GM12878 (cell line): Measurements from ENCODE around the gene NQO1. TPM values are rescaled to one million over a fixed set of nuclear protein-coding genes. Genes with fewer than 3 reads are reported as not detected.
A peak's percentile ranks its signal among the peaks of the same experiment; 100 is the strongest.

Experiments
- BACH1 ChIP-seq: fragments of 450-650 bp; IDR thresholded peaks from 2 replicates; pipeline ENCODE4 v1.6.1; 2017; ENCODE audit warnings: mild to moderate bottlenecking, borderline replicate concordance
- BMI1 ChIP-seq: fragments of 450-650 bp; IDR thresholded peaks from 2 replicates; pipeline ENCODE4 v1.6.1; 2016; ENCODE audit warnings: mild to moderate bottlenecking, moderate library complexity, borderline replicate concordance
- CEBPB ChIP-seq, 2 experiments: fragments of 150-350 bp in 1 of 2; IDR thresholded peaks; 2 replicates each; pipeline ENCODE4 v1.6.1; 2012 to 2014; ENCODE audit warnings: low read depth in 2 of 2, low read length in 2 of 2, borderline replicate concordance in 1 of 2, inconsistent platforms in 1 of 2
- E2F4 ChIP-seq: IDR thresholded peaks from 2 replicates; pipeline ENCODE4 v1.6.1; 2012; ENCODE audit warnings: low read depth, low read length, improper control_type of control experiment
- E4F1 ChIP-seq: fragments of 450-650 bp; IDR thresholded peaks from 2 replicates; pipeline ENCODE4 v1.6.1; 2018; ENCODE audit warnings: borderline replicate concordance, mild to moderate bottlenecking; ENCODE audit not compliant: partially characterized antibody
- EED ChIP-seq: sonication (generic); IDR thresholded peaks from 2 replicates; pipeline ENCODE4 v1.6.1; 2016; ENCODE audit warnings: antibody characterized with exemption, low read depth
- ELK1 ChIP-seq: IDR thresholded peaks from 2 replicates; pipeline ENCODE4 v1.6.1; 2012; ENCODE audit warnings: low read depth, low read length, improper control_type of control experiment
- FOXK2 ChIP-seq: fragments of 450-650 bp; IDR thresholded peaks from 2 replicates; pipeline ENCODE4 v1.6.1; 2017; ENCODE audit warnings: mild to moderate bottlenecking, moderate library complexity
- KDM1A ChIP-seq: fragments of 200-600 bp; sonication (generic); IDR thresholded peaks from 2 replicates; pipeline ENCODE4 v1.6.1; 2016; ENCODE audit warnings: borderline replicate concordance
- KLF5 ChIP-seq: fragments of 450-650 bp; IDR thresholded peaks from 2 replicates; pipeline ENCODE4 v1.6.1; 2014; ENCODE audit warnings: mild to moderate bottlenecking; ENCODE audit not compliant: partially characterized antibody
- MEF2A ChIP-seq: IDR thresholded peaks from 2 replicates; pipeline ENCODE4 v1.6.1; 2011; ENCODE audit warnings: low read depth, mild to moderate bottlenecking, low read length, moderate library complexity; ENCODE audit not compliant: insufficient read depth
- MEF2B ChIP-seq: fragments of 450-650 bp; IDR thresholded peaks from 2 replicates; pipeline ENCODE4 v1.6.1; 2018; ENCODE audit warnings: mild to moderate bottlenecking, moderate library complexity; ENCODE audit not compliant: partially characterized antibody, poor library complexity, severe bottlenecking
- PKNOX1 ChIP-seq: fragments of 450-650 bp; IDR thresholded peaks from 2 replicates; pipeline ENCODE4 v1.6.1; 2016; ENCODE audit warnings: mild to moderate bottlenecking
- PML ChIP-seq: IDR thresholded peaks from 2 replicates; pipeline ENCODE4 v1.6.1; 2012; ENCODE audit warnings: low read length, inconsistent platforms
- POLR2A ChIP-seq: IDR thresholded peaks from 2 replicates; pipeline ENCODE4 v1.6.1; 2011; ENCODE audit warnings: low read depth, mild to moderate bottlenecking, low read length
- POU2F2 ChIP-seq: IDR thresholded peaks from 3 replicates; pipeline ENCODE4 v1.6.1; 2011; ENCODE audit warnings: low read depth, mild to moderate bottlenecking, low read length, borderline replicate concordance
- PRDM15 ChIP-seq: fragments of 450-650 bp; formaldehyde crosslinking; IDR thresholded peaks from 2 replicates; pipeline ENCODE4 v1.4.0; 2020; ENCODE audit warnings: mild to moderate bottlenecking, moderate library complexity
- ZBTB33 ChIP-seq: fragments of 450-650 bp; IDR thresholded peaks from 2 replicates; pipeline ENCODE4 v1.6.1; 2017; ENCODE audit warnings: mild to moderate bottlenecking
- polyA plus RNA-seq, 11 experiments: library from polyadenylated mRNA; depleted of rRNA in 4 of 11; unstranded in 6 of 11; stranded (reverse) in 5 of 11; fragments of >200 nt; fragmentation: Nextera tagmentation in 4 of 11; fragmentation: Illumina TruSeq in 1 of 11; extraction: Ambion mirVana in 4 of 11; extraction: Trizol in 1 of 11; gene quantifications; 1 replicate in 1 of 11; 2 replicates in 10 of 11; pipeline versions ENCODE4 v1.2.1 to v1.2.3, GENCODE V29; 2011 to 2016; ENCODE audit warnings: inconsistent platforms in 2 of 11, missing spikeins in 2 of 11, low read depth in 1 of 11
- total RNA-seq, 4 experiments: library from RNA; depleted of rRNA in 3 of 4; stranded (reverse); fragments of >200 nt in 3 of 4; fragmentation: Illumina TruSeq in 1 of 4; extraction: Trizol in 1 of 4; gene quantifications; 2 replicates each; pipeline versions ENCODE4 v1.2.1 to v1.2.3, GENCODE V29; 2013 to 2021

Gene NQO1
- total and polyA plus RNA-seq, 10 of the 15 experiments (the other 5 are each of a cell fraction or from before 2014, with no cell fraction given): 24.6 to 84.9 (median 34.6) TPM

GRCh38 chr16:69726313-69727060 lies at the start of gene NQO1 (continued):
- peak; percentile 98 for TF ChIP-seq BACH1
- TF ChIP-seq E2F4: no peak
- TF ChIP-seq ELK1: peak; percentile 62; the same call in 1 of the 2 replicates
- TF ChIP-seq E4F1: peak; percentile 90
- TF ChIP-seq MEF2A: no peak
- TF ChIP-seq MEF2B: peak; percentile 70
- TF ChIP-seq PML: no peak
- peak; percentile 92 for TF ChIP-seq POLR2A
- TF ChIP-seq PKNOX1: peak; percentile 42; the same call in 1 of the 2 replicates
- TF ChIP-seq KLF5: peak; percentile 50
- TF ChIP-seq POU2F2: peak; percentile 11; the same call in 2 of the 3 replicates
- TF ChIP-seq EED: 0 out of 2 replicates have a peak, but pooled peaks have one; percentile 19
- TF ChIP-seq ZBTB33: no peak
- no peak for TF ChIP-seq CEBPB (IDR thresholded peaks at IDR 0.05; ENCODE audit: borderline replicate concordance in 1 of 2, low read depth in 2 of 2, low read length in 2 of 2)
- TF ChIP-seq PRDM15 (CRISPR knock-in tag): no peak
- TF ChIP-seq FOXK2: no peak
- TF ChIP-seq KDM1A: no peak
- TF ChIP-seq BMI1: peak; percentile 96
